Spleen (tissue), 7 donors: ENCODE measurements around the gene NRG4.

Experiments used
- CTCF ChIP-seq, 11 experiments: fragments of 200-600 bp in 7 of 11; fragments of 450-650 bp in 4 of 11; sonication (generic) in 4 of 11; IDR thresholded peaks in 8 of 11; conservative IDR thresholded peaks in 3 of 11; 1 replicate in 7 of 11; 2 replicates in 4 of 11; pipeline versions ENCODE4 v1.4.0 to v1.8.0; 2016 to 2021; ENCODE audit warnings: antibody characterized with exemption in 11 of 11, inconsistent platforms in 4 of 11, mild to moderate bottlenecking in 1 of 11
- POLR2AphosphoS5 ChIP-seq, 3 donors: sonication (generic); formaldehyde crosslinking; IDR thresholded peaks; one replicate each; pipeline ENCODE4 v1.5.1; 2017; ENCODE audit warnings: antibody characterized with exemption in 3 of 3
- donor health status: DM: no; HTN: no; CAD: no; lungs with moderate emphysema.
- donor health status: DM: no; HTN: no; CAD: no.
- donor health status: DM: no; HTN: no; CAD: no.

GRCh38 chr15:75916978-75917377 is 95.2 kb downstream of the NRG4 start:
- TF ChIP-seq CTCF (IDR thresholded peaks at IDR 0.05 in 8 of 11, conservative IDR thresholded peaks at IDR 0.05 in 3 of 11) (no peak), POLR2AphosphoS5 (IDR thresholded peaks at IDR 0.05) (no peak)
